ENCODE data around the gene ATG101. TPM values are rescaled to one million over a fixed set of nuclear protein-coding genes. Genes with fewer than 3 reads are reported as not detected.

The ATG101 gene
- total and polyA plus RNA-seq, 2 donors (not counting 1 experiment from before 2014, with no cell fraction given), result 19.4 to 50.3 TPM

GRCh38 chr12:52090291-52090690 lies 20.5 kb downstream of the ATG101 start:
- no peak for DNase-seq
- intact Hi-C loops (cut with micrococcal nuclease), result no loop called here
- Mint-ChIP-seq H3K27ac (no peak overlapping the region), H3K4me3 (no peak overlapping the region), H3K27me3 (peaks cover 45% of the 10 kb centered on the region), H3K4me1 (peaks cover 14% of the 10 kb centered on the region), H3K9me3 (ENCODE audit: insufficient read depth) (no peaks in the 10 kb centered on the region)
- no peak overlapping the region for H3K27ac ChIP-seq (ENCODE audit: low read length in 2 of 2)
- H3K79me2 ChIP-seq (ENCODE audit: control insufficient read depth, insufficient read depth, low read length), result no peaks in the 10 kb centered on the region
- H2AFZ ChIP-seq (ENCODE audit: insufficient read depth, low read depth, low read length, poor library complexity, severe bottlenecking), result no peak overlapping the region
- peaks cover 11 to 13% of the 10 kb centered on the region in 2 donors for H3K4me1 ChIP-seq (ENCODE audit: control insufficient read depth in 2 of 2, insufficient read depth in 2 of 2, low read length in 2 of 2)
- H3K36me3 ChIP-seq (replicated peaks in 1 of 2; ENCODE audit: control extremely low read depth in 1 of 2, control insufficient read depth in 1 of 2, extremely low read depth in 1 of 2, insufficient read depth in 2 of 2, low read length in 1 of 2), result no peaks in the 10 kb centered on the region
- CTCF ChIA-PET, result interaction anchor here (1.3 to 34.6 kb wide), 2 partner anchors 57 to 118 kb away, joined by 3 to 1315 read pairs; no protein-coding TSS in a partner anchor
- no peak overlapping the region for H3K4me3 ChIP-seq (ENCODE audit: control extremely low read depth in 1 of 5, extremely low read depth in 1 of 5, insufficient read depth in 1 of 5, low read depth in 2 of 5, low read length in 4 of 5)
- no peak for TF ChIP-seq EZH2 (IDR thresholded peaks at IDR 0.05; ENCODE audit: borderline replicate concordance, insufficient read depth, low read depth, low read length, poor library complexity, severe bottlenecking)
- TF ChIP-seq CTCF (IDR thresholded peaks at IDR 0.05), result no peak
- WGBS (ENCODE audit: insufficient coverage), result 43% methylated on average over 10 of the region's 10 CpGs
- no peak for ATAC-seq (ENCODE audit: low read depth)
- no peaks in the 10 kb centered on the region for H4K20me1 ChIP-seq (ENCODE audit: control insufficient read depth, insufficient read depth, low read length, poor library complexity, severe bottlenecking)
- H3K27me3 ChIP-seq (replicated peaks in 1 of 4; ENCODE audit: control extremely low read depth in 1 of 4, control insufficient read depth in 3 of 4, insufficient read depth in 4 of 4, low read length in 3 of 4), result peaks cover 0 to 21% (median 3%) of the 10 kb centered on the region in 4 experiments
- no peaks in the 10 kb centered on the region for H3K9me3 ChIP-seq (ENCODE audit: control extremely low read depth in 1 of 3, control insufficient read depth in 2 of 3, insufficient read depth in 1 of 3, low read length in 2 of 3)
- H3K4me2 ChIP-seq (replicated peaks; ENCODE audit: low read depth, low read length, poor library complexity, severe bottlenecking), result no peak overlapping the region
- POLR2A ChIA-PET, result no interaction called here
- H3K9ac ChIP-seq (ENCODE audit: low read length), result no peak overlapping the region

- Histone ChIP-seq H3K27me3 (replicated peaks in 1 of 4; ENCODE audit: control extremely low read depth in 1 of 4, control insufficient read depth in 3 of 4, insufficient read depth in 4 of 4, low read length in 3 of 4) (peaks cover 0 to 21% (median 3%) of the 10 kb centered on the region in 4 experiments), H3K4me1 (ENCODE audit: control insufficient read depth in 2 of 2, insufficient read depth in 2 of 2, low read length in 2 of 2) (peaks cover 11 to 13% of the 10 kb centered on the region in 2 donors), H3K79me2 (ENCODE audit: control insufficient read depth, insufficient read depth, low read length) (no peaks in the 10 kb centered on the region), H3K36me3 (replicated peaks in 1 of 2; ENCODE audit: control extremely low read depth in 1 of 2, control insufficient read depth in 1 of 2, extremely low read depth in 1 of 2, insufficient read depth in 2 of 2, low read length in 1 of 2) (no peaks in the 10 kb centered on the region), H3K9ac (ENCODE audit: low read length) (no peak overlapping the region), H3K27ac (ENCODE audit: low read length in 2 of 2) (no peak overlapping the region), H2AFZ (ENCODE audit: insufficient read depth, low read depth, low read length, poor library complexity, severe bottlenecking) (no peak overlapping the region), H3K4me2 (replicated peaks; ENCODE audit: low read depth, low read length, poor library complexity, severe bottlenecking) (no peak overlapping the region), H4K20me1 (ENCODE audit: control insufficient read depth, insufficient read depth, low read length, poor library complexity, severe bottlenecking) (no peaks in the 10 kb centered on the region), H3K4me3 (ENCODE audit: control extremely low read depth in 1 of 5, extremely low read depth in 1 of 5, insufficient read depth in 1 of 5, low read depth in 2 of 5, low read length in 4 of 5) (no peak overlapping the region), H3K9me3 (ENCODE audit: control extremely low read depth in 1 of 3, control insufficient read depth in 2 of 3, insufficient read depth in 1 of 3, low read length in 2 of 3) (no peaks in the 10 kb centered on the region)
- Mint-ChIP-seq H3K27ac (no peak overlapping the region), H3K27me3 (peaks cover 45% of the 10 kb centered on the region), H3K4me1 (peaks cover 14% of the 10 kb centered on the region), H3K9me3 (ENCODE audit: insufficient read depth) (no peaks in the 10 kb centered on the region), H3K4me3 (no peak overlapping the region)
- no peak for DNase-seq
- intact Hi-C loops (cut with micrococcal nuclease), result no loop called here
- ATAC-seq (ENCODE audit: low read depth), result no peak
- POLR2A ChIA-PET, result interaction anchor here (0.6 kb wide), 1 partner anchor 1362 kb away, joined by 4 read pairs; no protein-coding TSS in a partner anchor
- WGBS (ENCODE audit: insufficient coverage), result 28% methylated on average over 3 of the region's 3 CpGs
- CTCF ChIA-PET, result interaction anchor here (0.6 to 34.6 kb wide), 8 partner anchors 10 to 119 kb away, joined by 3 to 1315 read pairs (median 3); no protein-coding TSS in a partner anchor
- TF ChIP-seq CTCF (IDR thresholded peaks at IDR 0.05) (no peak), EZH2 (IDR thresholded peaks at IDR 0.05; ENCODE audit: borderline replicate concordance, insufficient read depth, low read depth, low read length, poor library complexity, severe bottlenecking) (no peak)
Measured at GRCh38 chr12:52091061-52091460, 21.3 kb downstream of the ATG101 start.
